ENCODE results near the gene TIGD3. TPM values are rescaled to one million over a fixed set of nuclear protein-coding genes. Genes with fewer than 3 reads are reported as not detected.
"Not testable (repeated sequence)": the region's sequence is repeated elsewhere in the genome, so short reads cannot be mapped to it uniquely, and the experiment has no call there.

The TIGD3 gene
- total RNA-seq, 1 experiment from 2014 or later, result 0.24 TPM

- DNase-seq (ENCODE audit: low read depth), result no peak
Observed at GRCh38 chr11:65323813-65324212, 30.7 kb upstream of the TIGD3 start.

- no peak for DNase-seq (ENCODE audit: low read depth)
Observed at GRCh38 chr11:65325435-65325834, 29.1 kb upstream of the TIGD3 start.

GRCh38 chr11:65327021-65327420 is 27.5 kb upstream of the TIGD3 start:
- DNase-seq (ENCODE audit: low read depth), result no peak

- DNase-seq (ENCODE audit: low read depth), result peak; percentile 47
Observed at GRCh38 chr11:65329478-65329877, 25.1 kb upstream of the TIGD3 start.

GRCh38 chr11:65329944-65330403 is 24.6 kb upstream of the TIGD3 start:
- DNase-seq (ENCODE audit: low read depth), result peak; percentile 88

GRCh38 chr11:65330544-65330943 is 24.0 kb upstream of the TIGD3 start:
- DNase-seq (ENCODE audit: low read depth), result no peak

GRCh38 chr11:65332591-65332990 is 22.0 kb upstream of the TIGD3 start:
- not testable (repeated sequence) for DNase-seq (ENCODE audit: low read depth)

GRCh38 chr11:65334696-65335295 is 19.8 kb upstream of the TIGD3 start:
- DNase-seq (ENCODE audit: low read depth), result peak; percentile 18

- DNase-seq (ENCODE audit: low read depth), result no peak
Observed at GRCh38 chr11:65338676-65339075, 15.9 kb upstream of the TIGD3 start.

GRCh38 chr11:65340226-65340625 is 14.3 kb upstream of the TIGD3 start:
- no peak for DNase-seq (ENCODE audit: low read depth)

GRCh38 chr11:65341856-65342255 is 12.7 kb upstream of the TIGD3 start:
- no peak for DNase-seq (ENCODE audit: low read depth)

- DNase-seq (ENCODE audit: low read depth), result no peak
Observed at GRCh38 chr11:65351511-65351910, 3.0 kb upstream of the TIGD3 start.

- DNase-seq (ENCODE audit: low read depth), result peak; percentile 18
Observed at GRCh38 chr11:65352783-65353182, 1.8 kb upstream of the TIGD3 start.

- DNase-seq (ENCODE audit: low read depth), result no peak
Observed at GRCh38 chr11:65353376-65353775, 1.2 kb upstream of the TIGD3 start.

GRCh38 chr11:65353900-65354264 is 669 bp upstream of the TIGD3 start:
- no peak for DNase-seq (ENCODE audit: low read depth)

GRCh38 chr11:65355013-65355775 is 643 bp downstream of the TIGD3 start:
- DNase-seq (ENCODE audit: low read depth), result no peak

- no peak for DNase-seq (ENCODE audit: low read depth)
Observed at GRCh38 chr11:65355776-65356393, 1.3 kb downstream of the TIGD3 start.

- DNase-seq (ENCODE audit: low read depth), result no peak
Observed at GRCh38 chr11:65356394-65356972, 1.9 kb downstream of the TIGD3 start.

- DNase-seq (ENCODE audit: low read depth), result no peak
Observed at GRCh38 chr11:65357856-65358356, 3.4 kb downstream of the TIGD3 start.

- no peak for DNase-seq (ENCODE audit: low read depth)
Observed at GRCh38 chr11:65362320-65362931, 7.9 kb downstream of the TIGD3 start.

- no peak for DNase-seq (ENCODE audit: low read depth)
Observed at GRCh38 chr11:65362966-65363365, 8.4 kb downstream of the TIGD3 start.

- DNase-seq (ENCODE audit: low read depth), result no peak
Observed at GRCh38 chr11:65363770-65364169, 9.2 kb downstream of the TIGD3 start.

Data from RPMI7951 (cell line).